KOPT-K1 (cell line): ENCODE measurements around the gene GPC5.

Experiments used
- H3K27ac ChIP-seq: fragments of 200-600 bp; sonication (generic); 2 replicates; pipeline ENCODE4 v1.5.1; 2016; ENCODE audit warnings: antibody characterized with exemption, mild to moderate bottlenecking, low read depth, low read length; ENCODE audit not compliant: poor library complexity, severe bottlenecking
- H3K36me3 ChIP-seq: fragments of 200-600 bp; sonication (generic); 2 replicates; pipeline ENCODE4 v1.5.1; 2017; ENCODE audit warnings: antibody characterized with exemption, mild to moderate bottlenecking, low read length, moderate library complexity; ENCODE audit not compliant: insufficient read depth
- H3K9me3 ChIP-seq: fragments of 200-600 bp; sonication (generic); 2 replicates; pipeline ENCODE4 v1.5.1; 2017; ENCODE audit warnings: antibody characterized with exemption, low read length, mild to moderate bottlenecking; ENCODE audit not compliant: insufficient read depth, poor library complexity, severe bottlenecking

Gene GPC5

GRCh38 chr13:91598655-91599054 lies 200.2 kb downstream of the GPC5 start:
- H3K36me3 ChIP-seq, result no peaks in the 10 kb centered on the region
- no peak overlapping the region for H3K27ac ChIP-seq

GRCh38 chr13:91601273-91601672 lies 202.9 kb downstream of the GPC5 start:
- H3K27ac ChIP-seq, result no peak overlapping the region
- no peaks in the 10 kb centered on the region for H3K36me3 ChIP-seq
- no peaks in the 10 kb centered on the region for H3K9me3 ChIP-seq

More at GRCh38 chr13:91598655-91599054, 200.2 kb downstream of the GPC5 start:
- H3K9me3 ChIP-seq, result no peaks in the 10 kb centered on the region

GRCh38 chr13:91601807-91602206 lies 203.4 kb downstream of the GPC5 start:
- no peaks in the 10 kb centered on the region for H3K36me3 ChIP-seq
- H3K9me3 ChIP-seq, result no peaks in the 10 kb centered on the region
- H3K27ac ChIP-seq, result no peak overlapping the region

GRCh38 chr13:91609353-91609752 lies 210.9 kb downstream of the GPC5 start:
- Histone ChIP-seq H3K9me3 (no peaks in the 10 kb centered on the region), H3K27ac (no peak overlapping the region), H3K36me3 (no peaks in the 10 kb centered on the region)

GRCh38 chr13:91618315-91618714 lies 219.9 kb downstream of the GPC5 start:
- Histone ChIP-seq H3K36me3 (no peaks in the 10 kb centered on the region), H3K9me3 (no peaks in the 10 kb centered on the region), H3K27ac (no peak overlapping the region)

GRCh38 chr13:91620670-91621141 lies 222.3 kb downstream of the GPC5 start:
- Histone ChIP-seq H3K9me3 (no peaks in the 10 kb centered on the region), H3K36me3 (no peaks in the 10 kb centered on the region), H3K27ac (no peak overlapping the region)

GRCh38 chr13:91621161-91621560 lies 222.7 kb downstream of the GPC5 start:
- no peaks in the 10 kb centered on the region for H3K9me3 ChIP-seq
- no peak overlapping the region for H3K27ac ChIP-seq
- no peaks in the 10 kb centered on the region for H3K36me3 ChIP-seq

GRCh38 chr13:91621963-91622362 lies 223.5 kb downstream of the GPC5 start:
- H3K27ac ChIP-seq, result no peak overlapping the region
- no peaks in the 10 kb centered on the region for H3K36me3 ChIP-seq

GRCh38 chr13:91622778-91623550 lies 224.5 kb downstream of the GPC5 start:
- H3K27ac ChIP-seq, result no peak overlapping the region
- H3K36me3 ChIP-seq, result no peaks in the 10 kb centered on the region
- no peaks in the 10 kb centered on the region for H3K9me3 ChIP-seq

More at GRCh38 chr13:91621963-91622362, 223.5 kb downstream of the GPC5 start:
- H3K9me3 ChIP-seq, result no peaks in the 10 kb centered on the region

- H3K36me3 ChIP-seq, result no peaks in the 10 kb centered on the region
- H3K9me3 ChIP-seq, result no peaks in the 10 kb centered on the region
- H3K27ac ChIP-seq, result no peak overlapping the region
Observed at GRCh38 chr13:91627952-91628739, 229.7 kb downstream of the GPC5 start.

GRCh38 chr13:91630946-91631345 lies 232.5 kb downstream of the GPC5 start:
- no peaks in the 10 kb centered on the region for H3K9me3 ChIP-seq
- no peaks in the 10 kb centered on the region for H3K36me3 ChIP-seq
- H3K27ac ChIP-seq, result no peak overlapping the region

GRCh38 chr13:91632086-91632485 lies 233.7 kb downstream of the GPC5 start:
- Histone ChIP-seq H3K36me3 (no peaks in the 10 kb centered on the region), H3K27ac (no peak overlapping the region), H3K9me3 (no peaks in the 10 kb centered on the region)

GRCh38 chr13:91639330-91639729 lies 240.9 kb downstream of the GPC5 start:
- no peaks in the 10 kb centered on the region for H3K9me3 ChIP-seq
- no peak overlapping the region for H3K27ac ChIP-seq
- no peaks in the 10 kb centered on the region for H3K36me3 ChIP-seq

- H3K9me3 ChIP-seq, result no peaks in the 10 kb centered on the region
- no peak overlapping the region for H3K27ac ChIP-seq
- H3K36me3 ChIP-seq, result no peaks in the 10 kb centered on the region
Observed at GRCh38 chr13:91643394-91643793, 245.0 kb downstream of the GPC5 start.

- H3K27ac ChIP-seq, result no peak overlapping the region
- H3K36me3 ChIP-seq, result no peaks in the 10 kb centered on the region
Observed at GRCh38 chr13:91644806-91645205, 246.4 kb downstream of the GPC5 start.

More at GRCh38 chr13:91644806-91645205, 246.4 kb downstream of the GPC5 start:
- H3K9me3 ChIP-seq, result no peaks in the 10 kb centered on the region
